ENCODE data around the gene GALNT14.

The GALNT14 gene

GRCh38 chr2:31082002-31082401 is 56.2 kb downstream of the GALNT14 start:
- Histone ChIP-seq H3K27ac (ENCODE audit: low read length) (no peak overlapping the region), H3K4me1 (ENCODE audit: insufficient read depth, low read length) (no peaks in the 10 kb centered on the region), H3K9me3 (ENCODE audit: insufficient read depth, low read depth, low read length) (no peaks in the 10 kb centered on the region), H3K9ac (ENCODE audit: low read depth, low read length) (no peak overlapping the region), H3K4me3 (ENCODE audit: low read length) (no peak overlapping the region), H3K36me3 (ENCODE audit: insufficient read depth, low read depth, low read length) (no peaks in the 10 kb centered on the region), H3K27me3 (ENCODE audit: insufficient read depth, low read length) (no peaks in the 10 kb centered on the region)

GRCh38 chr2:31081492-31081891 is 56.7 kb downstream of the GALNT14 start:
- H3K36me3 ChIP-seq (ENCODE audit: insufficient read depth, low read depth, low read length) = no peaks in the 10 kb centered on the region
- H3K4me1 ChIP-seq (ENCODE audit: insufficient read depth, low read length) = no peaks in the 10 kb centered on the region
- no peak overlapping the region for H3K9ac ChIP-seq (ENCODE audit: low read depth, low read length)
- no peak overlapping the region for H3K4me3 ChIP-seq (ENCODE audit: low read length)
- no peaks in the 10 kb centered on the region for H3K9me3 ChIP-seq (ENCODE audit: insufficient read depth, low read depth, low read length)
- no peak overlapping the region for H3K27ac ChIP-seq (ENCODE audit: low read length)
- no peaks in the 10 kb centered on the region for H3K27me3 ChIP-seq (ENCODE audit: insufficient read depth, low read length)

- no peaks in the 10 kb centered on the region for H3K27me3 ChIP-seq (ENCODE audit: insufficient read depth, low read length)
- H3K4me1 ChIP-seq (ENCODE audit: insufficient read depth, low read length) = peaks cover 6% of the 10 kb centered on the region; the same call in 1 of the 2 replicates
- H3K9me3 ChIP-seq (ENCODE audit: insufficient read depth, low read depth, low read length) = no peaks in the 10 kb centered on the region
- no peaks in the 10 kb centered on the region for H3K36me3 ChIP-seq (ENCODE audit: insufficient read depth, low read depth, low read length)
- H3K4me3 ChIP-seq (ENCODE audit: low read length) = no peak overlapping the region
- no peak overlapping the region for H3K9ac ChIP-seq (ENCODE audit: low read depth, low read length)
- H3K27ac ChIP-seq (ENCODE audit: low read length) = no peak overlapping the region
Measured at GRCh38 chr2:31080361-31080760, 57.9 kb downstream of the GALNT14 start.

GRCh38 chr2:31079665-31080064 is 58.6 kb downstream of the GALNT14 start:
- Histone ChIP-seq H3K27ac (ENCODE audit: low read length) (no peak overlapping the region), H3K36me3 (ENCODE audit: insufficient read depth, low read depth, low read length) (no peaks in the 10 kb centered on the region), H3K9me3 (ENCODE audit: insufficient read depth, low read depth, low read length) (no peaks in the 10 kb centered on the region), H3K4me3 (ENCODE audit: low read length) (no peak overlapping the region), H3K27me3 (ENCODE audit: insufficient read depth, low read length) (no peaks in the 10 kb centered on the region), H3K9ac (ENCODE audit: low read depth, low read length) (no peak overlapping the region), H3K4me1 (ENCODE audit: insufficient read depth, low read length) (peaks cover 8% of the 10 kb centered on the region; the same call in 1 of the 2 replicates)

- Histone ChIP-seq H3K27me3 (ENCODE audit: insufficient read depth, low read length) (no peaks in the 10 kb centered on the region), H3K27ac (ENCODE audit: low read length) (no peak overlapping the region), H3K4me1 (ENCODE audit: insufficient read depth, low read length) (peaks cover 8% of the 10 kb centered on the region; the same call in 1 of the 2 replicates), H3K4me3 (ENCODE audit: low read length) (no peak overlapping the region), H3K9ac (ENCODE audit: low read depth, low read length) (no peak overlapping the region), H3K36me3 (ENCODE audit: insufficient read depth, low read depth, low read length) (no peaks in the 10 kb centered on the region), H3K9me3 (ENCODE audit: insufficient read depth, low read depth, low read length) (no peaks in the 10 kb centered on the region)
Measured at GRCh38 chr2:31078579-31079105, 59.6 kb downstream of the GALNT14 start.

GRCh38 chr2:31078011-31078410 is 60.2 kb downstream of the GALNT14 start:
- Histone ChIP-seq H3K9ac (ENCODE audit: low read depth, low read length) (no peak overlapping the region), H3K4me3 (ENCODE audit: low read length) (no peak overlapping the region), H3K27me3 (ENCODE audit: insufficient read depth, low read length) (no peaks in the 10 kb centered on the region), H3K4me1 (ENCODE audit: insufficient read depth, low read length) (peaks cover 8% of the 10 kb centered on the region; the same call in 1 of the 2 replicates), H3K27ac (ENCODE audit: low read length) (no peak overlapping the region), H3K9me3 (ENCODE audit: insufficient read depth, low read depth, low read length) (no peaks in the 10 kb centered on the region), H3K36me3 (ENCODE audit: insufficient read depth, low read depth, low read length) (no peaks in the 10 kb centered on the region)

- Histone ChIP-seq H3K9me3 (ENCODE audit: insufficient read depth, low read depth, low read length) (no peaks in the 10 kb centered on the region), H3K27me3 (ENCODE audit: insufficient read depth, low read length) (no peaks in the 10 kb centered on the region), H3K9ac (ENCODE audit: low read depth, low read length) (no peak overlapping the region), H3K27ac (ENCODE audit: low read length) (no peak overlapping the region), H3K4me1 (ENCODE audit: insufficient read depth, low read length) (peaks cover 8% of the 10 kb centered on the region; the same call in 1 of the 2 replicates), H3K4me3 (ENCODE audit: low read length) (no peak overlapping the region), H3K36me3 (ENCODE audit: insufficient read depth, low read depth, low read length) (no peaks in the 10 kb centered on the region)
Measured at GRCh38 chr2:31075941-31076590, 62.2 kb downstream of the GALNT14 start.

- no peak overlapping the region for H3K4me3 ChIP-seq (ENCODE audit: low read length)
- H3K27ac ChIP-seq (ENCODE audit: low read length) = no peak overlapping the region
- no peak overlapping the region for H3K9ac ChIP-seq (ENCODE audit: low read depth, low read length)
- peaks cover 8% of the 10 kb centered on the region; the same call in 1 of the 2 replicates for H3K4me1 ChIP-seq (ENCODE audit: insufficient read depth, low read length)
- no peaks in the 10 kb centered on the region for H3K36me3 ChIP-seq (ENCODE audit: insufficient read depth, low read depth, low read length)
- H3K9me3 ChIP-seq (ENCODE audit: insufficient read depth, low read depth, low read length) = no peaks in the 10 kb centered on the region
- H3K27me3 ChIP-seq (ENCODE audit: insufficient read depth, low read length) = no peaks in the 10 kb centered on the region
Measured at GRCh38 chr2:31075431-31075830, 62.8 kb downstream of the GALNT14 start.

- Histone ChIP-seq H3K36me3 (ENCODE audit: insufficient read depth, low read depth, low read length) (no peaks in the 10 kb centered on the region), H3K9ac (ENCODE audit: low read depth, low read length) (no peak overlapping the region), H3K9me3 (ENCODE audit: insufficient read depth, low read depth, low read length) (no peaks in the 10 kb centered on the region), H3K27ac (ENCODE audit: low read length) (no peak overlapping the region), H3K4me3 (ENCODE audit: low read length) (no peak overlapping the region), H3K27me3 (ENCODE audit: insufficient read depth, low read length) (no peaks in the 10 kb centered on the region), H3K4me1 (ENCODE audit: insufficient read depth, low read length) (peaks cover 8% of the 10 kb centered on the region; the same call in 1 of the 2 replicates)
Measured at GRCh38 chr2:31071741-31072140, 66.5 kb downstream of the GALNT14 start.

- Histone ChIP-seq H3K9me3 (ENCODE audit: insufficient read depth, low read depth, low read length) (no peaks in the 10 kb centered on the region), H3K4me1 (ENCODE audit: insufficient read depth, low read length) (peaks cover 4% of the 10 kb centered on the region; the same call in 1 of the 2 replicates), H3K27ac (ENCODE audit: low read length) (no peak overlapping the region), H3K27me3 (ENCODE audit: insufficient read depth, low read length) (no peaks in the 10 kb centered on the region), H3K36me3 (ENCODE audit: insufficient read depth, low read depth, low read length) (no peaks in the 10 kb centered on the region), H3K9ac (ENCODE audit: low read depth, low read length) (no peak overlapping the region), H3K4me3 (ENCODE audit: low read length) (no peak overlapping the region)
Measured at GRCh38 chr2:31070339-31071125, 67.7 kb downstream of the GALNT14 start.

- Histone ChIP-seq H3K4me1 (ENCODE audit: insufficient read depth, low read length) (no peaks in the 10 kb centered on the region), H3K9ac (ENCODE audit: low read depth, low read length) (no peak overlapping the region), H3K27ac (ENCODE audit: low read length) (no peak overlapping the region), H3K36me3 (ENCODE audit: insufficient read depth, low read depth, low read length) (no peaks in the 10 kb centered on the region), H3K4me3 (ENCODE audit: low read length) (no peak overlapping the region), H3K9me3 (ENCODE audit: insufficient read depth, low read depth, low read length) (no peaks in the 10 kb centered on the region), H3K27me3 (ENCODE audit: insufficient read depth, low read length) (no peaks in the 10 kb centered on the region)
Measured at GRCh38 chr2:31069643-31070325, 68.5 kb downstream of the GALNT14 start.

Data from iPS-20b (cell line).